Mucosa of rectum (tissue), 2 donors: ENCODE data around the gene ADAMTS16.

Experiments used
- H3K27ac ChIP-seq, 2 donors: one replicate each; pipeline ENCODE4 v1.7.0; 2013; ENCODE audit warnings: inconsistent platforms in 2 of 2, low read depth in 2 of 2, low read length in 2 of 2
- H3K27me3 ChIP-seq, 2 donors: one replicate each; pipeline ENCODE4 v1.7.0; 2013; ENCODE audit warnings: low read length in 2 of 2; ENCODE audit not compliant: control insufficient read depth in 2 of 2, insufficient read depth in 2 of 2
- H3K36me3 ChIP-seq, 2 donors: one replicate each; pipeline ENCODE4 v1.7.0; 2013; ENCODE audit warnings: low read length in 2 of 2; ENCODE audit not compliant: control insufficient read depth in 2 of 2, insufficient read depth in 2 of 2
- H3K4me1 ChIP-seq, 2 donors: one replicate each; pipeline ENCODE4 v1.7.0; 2013; ENCODE audit warnings: low read length in 2 of 2, mild to moderate bottlenecking in 1 of 2; ENCODE audit not compliant: control insufficient read depth in 2 of 2, insufficient read depth in 2 of 2
- H3K4me3 ChIP-seq, 2 donors: one replicate each; pipeline ENCODE4 v1.7.0; 2013; ENCODE audit warnings: low read length in 2 of 2
- H3K9ac ChIP-seq, 2 donors: one replicate each; pipeline ENCODE4 v1.7.0; 2013; ENCODE audit warnings: low read length in 2 of 2, low read depth in 1 of 2, mild to moderate bottlenecking in 1 of 2
- H3K9me3 ChIP-seq, 2 donors: one replicate each; pipeline ENCODE4 v1.7.0; 2013; ENCODE audit warnings: low read length in 2 of 2; ENCODE audit not compliant: control insufficient read depth in 2 of 2
- donor health status: healthy.
- donor health status: Normal muscosa, but diverticular disease.

ADAMTS16 gene

DNA sequence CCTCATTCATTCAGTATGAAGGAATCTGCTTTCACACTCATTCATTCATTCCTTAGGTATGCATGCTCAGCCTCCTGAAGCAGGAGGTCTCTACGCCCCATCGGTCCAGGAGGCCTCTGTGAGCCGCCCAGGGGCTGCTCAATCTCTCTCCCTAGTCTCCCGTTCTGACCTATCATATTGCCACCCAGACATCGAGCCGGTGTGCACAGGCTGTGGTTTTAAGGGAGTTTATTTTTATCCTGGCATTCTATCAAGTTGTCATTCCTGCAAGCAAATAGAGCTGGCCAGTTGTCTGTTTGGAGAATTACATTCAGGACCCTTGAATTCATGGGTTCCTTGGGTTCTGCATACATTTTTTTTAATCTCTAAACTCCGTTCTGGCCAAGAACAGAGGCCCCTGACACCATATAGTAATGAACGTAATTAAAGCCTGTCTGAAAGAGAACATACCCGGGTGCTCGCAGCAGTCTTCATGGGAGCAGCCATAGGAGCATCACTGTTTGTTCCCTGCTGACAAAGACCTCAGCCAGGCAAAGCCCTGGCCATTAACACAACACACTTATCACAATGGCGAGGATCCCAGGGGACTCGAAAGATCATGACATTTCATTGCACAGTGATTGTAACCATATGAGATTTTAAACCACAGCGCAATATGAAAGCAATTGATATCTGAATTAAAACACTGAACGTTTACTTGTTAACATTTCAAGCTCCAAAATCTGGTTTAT is 80.9 kb downstream of the ADAMTS16 start:
- H3K4me1 ChIP-seq: no peaks in the 10 kb centered on the region
- no peak overlapping the region for H3K27ac ChIP-seq
- no peak overlapping the region for H3K4me3 ChIP-seq
- H3K9ac ChIP-seq: no peak overlapping the region
- H3K36me3 ChIP-seq: no peaks in the 10 kb centered on the region
- H3K27me3 ChIP-seq: no peaks in the 10 kb centered on the region
- H3K9me3 ChIP-seq: no peaks in the 10 kb centered on the region

DNA sequence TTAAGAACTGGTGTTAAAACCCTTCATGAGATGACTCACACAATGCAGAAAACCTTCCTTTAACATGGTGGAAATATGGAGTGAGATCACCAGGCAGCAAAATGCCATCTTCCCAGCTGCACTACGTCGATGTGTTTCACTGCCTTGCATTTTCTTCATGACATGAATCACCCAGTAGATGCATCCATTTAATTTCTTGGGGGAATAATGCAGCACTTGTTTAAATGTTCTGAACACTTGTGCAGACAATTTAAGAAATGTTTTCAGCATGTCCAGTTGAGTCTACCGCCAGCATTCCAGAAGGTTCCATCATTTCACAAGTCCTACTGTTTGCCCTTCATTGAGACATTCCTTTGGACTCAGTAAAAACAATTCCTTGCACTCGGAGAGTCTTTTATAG is 81.6 kb downstream of the ADAMTS16 start:
- no peaks in the 10 kb centered on the region for H3K9me3 ChIP-seq
- no peak overlapping the region for H3K4me3 ChIP-seq
- no peak overlapping the region for H3K27ac ChIP-seq
- no peak overlapping the region for H3K9ac ChIP-seq
- no peaks in the 10 kb centered on the region for H3K4me1 ChIP-seq
- H3K27me3 ChIP-seq: no peaks in the 10 kb centered on the region
- H3K36me3 ChIP-seq: no peaks in the 10 kb centered on the region

DNA sequence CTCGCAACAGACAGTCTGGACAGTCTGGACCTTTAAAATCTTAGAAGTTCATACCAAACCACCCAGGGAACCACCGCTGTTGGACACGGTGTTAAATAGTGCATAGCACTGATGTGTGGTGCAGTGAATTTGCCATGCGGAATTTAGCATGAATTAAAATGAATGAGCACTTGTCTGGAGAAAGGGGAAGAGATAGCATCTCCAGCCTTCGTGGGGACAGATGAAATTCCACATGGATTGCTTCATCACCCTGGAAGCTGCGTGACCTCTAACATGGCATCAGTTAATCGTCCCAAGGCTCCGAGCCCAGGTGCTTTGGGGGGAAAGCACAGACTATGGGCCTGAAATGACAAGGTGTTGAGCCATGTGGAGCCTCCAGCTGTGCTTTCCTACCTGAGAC is 91.4 kb downstream of the ADAMTS16 start:
- H3K9ac ChIP-seq: no peak overlapping the region
- H3K4me1 ChIP-seq: no peaks in the 10 kb centered on the region
- H3K27me3 ChIP-seq: no peaks in the 10 kb centered on the region
- no peaks in the 10 kb centered on the region for H3K36me3 ChIP-seq
- H3K9me3 ChIP-seq: no peaks in the 10 kb centered on the region
- no peak overlapping the region for H3K27ac ChIP-seq
- no peak overlapping the region for H3K4me3 ChIP-seq

DNA sequence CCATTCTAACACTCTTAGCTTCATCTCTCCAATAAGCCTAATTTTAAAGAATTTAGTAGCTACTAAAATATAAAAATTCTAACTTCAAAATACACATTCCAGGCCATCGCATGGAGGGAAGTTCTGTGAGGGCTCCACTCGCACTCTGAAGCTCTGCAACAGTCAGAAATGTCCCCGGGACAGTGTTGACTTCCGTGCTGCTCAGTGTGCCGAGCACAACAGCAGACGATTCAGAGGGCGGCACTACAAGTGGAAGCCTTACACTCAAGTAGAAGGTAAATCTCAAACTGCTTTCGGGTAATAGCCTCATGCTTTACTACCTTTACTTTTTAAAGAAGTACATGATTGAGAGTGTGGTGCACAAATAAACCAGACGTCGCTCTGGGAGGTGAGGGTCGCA is 94.8 kb downstream of the ADAMTS16 start:
- Histone ChIP-seq H3K36me3 (no peaks in the 10 kb centered on the region), H3K4me1 (no peaks in the 10 kb centered on the region), H3K27ac (no peak overlapping the region), H3K27me3 (no peaks in the 10 kb centered on the region), H3K4me3 (no peak overlapping the region), H3K9me3 (no peaks in the 10 kb centered on the region), H3K9ac (no peak overlapping the region)

DNA sequence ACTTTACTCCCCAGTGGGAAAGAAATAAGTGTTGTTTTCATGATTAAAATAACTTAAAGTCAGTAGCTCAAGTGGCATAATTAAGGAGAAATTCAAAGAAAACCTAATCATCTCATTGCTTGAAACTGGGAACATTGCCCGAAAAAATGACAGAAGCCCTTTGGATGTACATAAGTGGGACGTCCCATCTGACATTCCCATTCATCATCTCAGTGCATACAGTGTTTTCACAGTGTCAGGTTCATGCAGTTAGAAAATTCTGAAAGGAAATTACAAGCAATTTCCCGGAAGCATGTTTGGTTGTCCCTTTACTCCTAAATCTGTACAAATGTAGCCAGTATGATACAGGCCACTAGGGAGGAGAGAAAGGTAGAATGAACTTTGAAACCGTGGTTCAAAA is 95.6 kb downstream of the ADAMTS16 start:
- Histone ChIP-seq H3K4me3 (no peak overlapping the region), H3K27me3 (no peaks in the 10 kb centered on the region), H3K36me3 (no peaks in the 10 kb centered on the region), H3K9ac (no peak overlapping the region), H3K9me3 (no peaks in the 10 kb centered on the region), H3K27ac (no peak overlapping the region), H3K4me1 (no peaks in the 10 kb centered on the region)

DNA sequence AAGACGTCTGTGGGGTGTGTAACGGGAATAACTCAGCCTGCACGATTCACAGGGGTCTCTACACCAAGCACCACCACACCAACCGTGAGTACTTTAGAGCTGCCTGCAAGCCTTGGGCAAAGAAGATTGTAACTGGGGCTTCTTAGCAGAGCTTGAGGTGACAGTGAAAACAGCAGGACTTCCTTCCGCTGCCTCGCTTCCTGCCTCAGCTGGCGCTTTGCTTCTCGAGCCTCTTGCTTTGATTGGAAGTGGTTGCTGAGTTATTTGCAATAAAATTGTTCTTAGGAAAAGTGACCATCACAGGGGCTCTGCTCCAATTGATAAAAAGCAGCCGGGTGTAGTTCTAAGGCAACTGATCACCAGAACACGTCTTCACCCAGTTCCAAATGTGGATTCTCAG is 99.1 kb downstream of the ADAMTS16 start:
- Histone ChIP-seq H3K27me3 (no peaks in the 10 kb centered on the region), H3K9ac (no peak overlapping the region), H3K4me3 (no peak overlapping the region), H3K27ac (no peak overlapping the region), H3K9me3 (no peaks in the 10 kb centered on the region), H3K36me3 (no peaks in the 10 kb centered on the region), H3K4me1 (no peaks in the 10 kb centered on the region)

DNA sequence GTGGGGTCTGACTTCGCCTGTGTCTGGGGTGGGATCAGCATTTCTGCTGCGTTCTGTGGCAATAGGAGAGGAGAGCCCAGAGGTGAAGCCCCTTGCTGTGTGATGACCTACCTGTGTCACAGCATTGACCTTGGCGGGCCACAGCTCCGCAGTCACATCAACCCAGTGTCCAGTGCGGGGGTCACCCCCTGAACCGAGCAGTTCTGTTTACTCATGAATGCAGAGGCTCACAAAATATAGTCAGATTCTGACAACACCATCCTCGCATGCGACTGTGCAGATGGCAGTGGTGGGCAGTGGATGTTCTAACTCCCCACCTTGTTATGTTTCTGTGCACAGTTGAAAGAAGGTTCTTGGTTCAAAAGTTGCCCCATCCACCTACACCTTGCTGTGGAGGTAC is 100.1 kb downstream of the ADAMTS16 start:
- Histone ChIP-seq H3K4me1 (no peaks in the 10 kb centered on the region), H3K27me3 (no peaks in the 10 kb centered on the region), H3K27ac (no peak overlapping the region), H3K36me3 (no peaks in the 10 kb centered on the region), H3K9me3 (no peaks in the 10 kb centered on the region), H3K9ac (no peak overlapping the region), H3K4me3 (no peak overlapping the region)

DNA sequence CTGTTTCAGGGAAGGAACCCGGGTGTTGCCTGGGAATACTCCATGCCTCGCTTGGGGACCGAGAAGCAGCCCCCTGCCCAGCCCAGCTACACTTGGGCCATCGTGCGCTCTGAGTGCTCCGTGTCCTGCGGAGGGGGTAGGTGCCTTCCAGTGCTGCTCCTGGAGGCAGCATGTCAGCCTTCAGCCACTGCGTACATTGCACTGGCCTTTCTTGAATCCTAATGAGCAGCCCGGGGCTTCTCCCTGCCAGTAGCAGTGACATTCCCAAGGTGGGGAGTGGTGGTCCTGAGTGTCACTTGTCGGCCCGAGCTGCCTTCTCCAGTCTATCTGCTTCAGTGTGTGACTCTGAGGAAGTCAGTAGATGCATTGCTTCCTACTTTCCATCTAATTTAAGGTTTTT is 101.9 kb downstream of the ADAMTS16 start:
- Histone ChIP-seq H3K4me3 (no peak overlapping the region), H3K27ac (no peak overlapping the region), H3K4me1 (no peaks in the 10 kb centered on the region), H3K9me3 (no peaks in the 10 kb centered on the region), H3K36me3 (no peaks in the 10 kb centered on the region), H3K9ac (no peak overlapping the region), H3K27me3 (no peaks in the 10 kb centered on the region)

DNA sequence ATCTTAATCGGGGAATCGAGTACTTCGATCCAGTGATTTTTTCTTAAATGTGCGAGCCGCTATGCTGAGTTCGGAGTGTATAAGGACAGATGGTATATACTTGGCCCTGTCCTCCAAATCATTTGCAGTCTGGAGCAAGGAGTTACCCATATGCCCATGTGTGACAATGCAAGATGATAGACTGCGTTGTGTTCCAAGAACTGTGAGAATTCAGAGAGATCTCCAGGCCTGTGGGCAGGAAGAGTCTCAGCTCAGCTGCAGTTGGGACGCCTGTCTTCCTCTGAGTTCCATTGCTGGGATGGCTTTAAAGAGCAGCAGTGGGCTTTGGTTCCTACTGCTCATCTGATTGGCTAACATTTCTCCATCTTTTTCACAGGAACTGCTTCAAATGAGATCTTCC is 106.6 kb downstream of the ADAMTS16 start:
- H3K27ac ChIP-seq: no peak overlapping the region
- H3K4me1 ChIP-seq: no peaks in the 10 kb centered on the region
- no peak overlapping the region for H3K4me3 ChIP-seq
- H3K9me3 ChIP-seq: no peaks in the 10 kb centered on the region
- no peaks in the 10 kb centered on the region for H3K27me3 ChIP-seq
- no peak overlapping the region for H3K9ac ChIP-seq
- no peaks in the 10 kb centered on the region for H3K36me3 ChIP-seq

DNA sequence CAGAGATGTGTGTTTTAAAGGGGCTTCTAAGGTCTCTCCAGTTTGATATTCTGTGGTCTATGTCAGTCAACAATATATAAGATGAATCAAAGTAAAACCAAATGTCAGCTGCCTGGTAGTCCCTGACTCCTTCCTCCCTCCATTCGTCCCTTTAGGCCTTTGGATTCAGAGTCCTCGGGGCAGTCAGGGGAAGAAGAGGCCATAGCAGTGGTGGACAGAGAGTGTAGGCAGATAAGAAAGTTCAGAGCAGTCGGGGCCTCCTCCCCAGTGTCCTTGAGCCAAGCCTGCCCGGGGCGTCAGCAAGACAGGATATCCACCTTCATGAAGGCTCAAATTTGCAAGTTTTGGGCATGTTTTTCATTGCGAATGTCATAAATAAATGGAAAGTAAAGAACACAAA is 110.6 kb downstream of the ADAMTS16 start:
- H3K4me3 ChIP-seq: no peak overlapping the region
- no peaks in the 10 kb centered on the region for H3K27me3 ChIP-seq
- no peaks in the 10 kb centered on the region for H3K4me1 ChIP-seq
- H3K9me3 ChIP-seq: no peaks in the 10 kb centered on the region
- no peak overlapping the region for H3K27ac ChIP-seq
- no peak overlapping the region for H3K9ac ChIP-seq
- no peaks in the 10 kb centered on the region for H3K36me3 ChIP-seq

DNA sequence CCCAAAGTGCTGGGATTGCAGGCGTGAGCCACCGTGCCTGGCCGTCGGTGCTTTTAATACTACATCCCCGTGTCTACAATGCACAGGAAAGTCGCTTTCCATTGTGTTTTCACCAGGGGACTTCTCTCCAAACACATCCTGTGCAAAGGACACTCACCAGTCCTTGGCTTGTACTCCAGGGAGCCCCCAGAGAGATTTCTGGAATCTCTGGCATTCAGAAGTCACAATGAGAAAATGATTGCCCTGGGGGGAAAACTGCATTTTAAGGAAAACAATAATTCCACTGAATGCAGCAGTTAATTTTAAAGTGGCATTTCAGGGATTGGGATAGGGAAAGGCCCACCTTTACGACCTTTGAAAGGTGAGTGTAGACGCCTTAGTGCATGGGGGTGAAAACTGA is 112.0 kb downstream of the ADAMTS16 start:
- H3K4me3 ChIP-seq: no peak overlapping the region
- no peak overlapping the region for H3K27ac ChIP-seq
- H3K9me3 ChIP-seq: no peaks in the 10 kb centered on the region
- no peaks in the 10 kb centered on the region for H3K36me3 ChIP-seq
- no peaks in the 10 kb centered on the region for H3K27me3 ChIP-seq
- H3K4me1 ChIP-seq: no peaks in the 10 kb centered on the region
- H3K9ac ChIP-seq: no peak overlapping the region
